ENCODE results near the gene C1orf116.
"Not testable (repeated sequence)": the region's sequence is repeated elsewhere in the genome, so short reads cannot be mapped to it uniquely, and the experiment has no call there.

The C1orf116 gene

DNA sequence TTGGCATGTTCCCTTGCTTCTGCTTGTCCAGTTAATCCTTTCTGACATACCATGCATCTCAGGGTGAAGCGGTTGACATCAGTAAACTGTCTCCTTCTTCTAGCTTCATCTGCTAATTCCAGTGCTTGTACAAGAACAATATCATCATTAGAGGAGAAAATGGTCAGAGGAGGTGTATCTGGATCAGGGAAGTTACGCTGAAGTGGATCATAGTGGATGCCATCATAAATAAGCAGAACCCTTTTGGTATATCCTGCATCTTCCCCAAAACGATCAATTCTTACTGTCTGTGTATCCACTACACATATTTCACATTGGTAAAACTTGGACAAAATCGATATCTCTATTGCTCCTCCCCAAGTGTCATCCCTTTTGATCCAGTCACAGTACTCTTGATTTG lies 16.5 kb upstream of the C1orf116 start:
- no peak overlapping the region for H3K4me3 ChIP-seq (ENCODE audit: low read depth in 1 of 2, low read length in 2 of 2)
- H3K9me3 ChIP-seq (ENCODE audit: low read length), result no peaks in the 10 kb centered on the region
- peaks cover 43% of the 10 kb centered on the region for H3K4me1 ChIP-seq (ENCODE audit: insufficient read depth, low read length)
- no peaks in the 10 kb centered on the region for H3K27me3 ChIP-seq (ENCODE audit: control insufficient read depth in 1 of 2, insufficient read depth in 2 of 2, low read length in 2 of 2)
- H3K27ac ChIP-seq (ENCODE audit: low read depth, low read length), result no peak overlapping the region
- H3K9ac ChIP-seq (ENCODE audit: low read length), result no peak overlapping the region
- H3K36me3 ChIP-seq (ENCODE audit: insufficient read depth, low read length), result peaks cover 18% of the 10 kb centered on the region

- Histone ChIP-seq H3K27me3 (ENCODE audit: control insufficient read depth in 1 of 2, insufficient read depth in 2 of 2, low read length in 2 of 2) (no peaks in the 10 kb centered on the region), H3K4me1 (ENCODE audit: insufficient read depth, low read length) (peaks cover 48% of the 10 kb centered on the region), H3K4me3 (ENCODE audit: low read depth in 1 of 2, low read length in 2 of 2) (no peak overlapping the region), H3K36me3 (ENCODE audit: insufficient read depth, low read length) (peaks cover 23% of the 10 kb centered on the region), H3K9ac (ENCODE audit: low read length) (no peak overlapping the region), H3K27ac (ENCODE audit: low read depth, low read length) (no peak overlapping the region), H3K9me3 (ENCODE audit: low read length) (no peaks in the 10 kb centered on the region)
These were observed 15.5 kb upstream of the C1orf116 start for GRCh38 chr1:207048041-207048440.

- no peaks in the 10 kb centered on the region for H3K27me3 ChIP-seq (ENCODE audit: control insufficient read depth in 1 of 2, insufficient read depth in 2 of 2, low read length in 2 of 2)
- no peak overlapping the region for H3K27ac ChIP-seq (ENCODE audit: low read depth, low read length)
- peaks cover 23% of the 10 kb centered on the region for H3K36me3 ChIP-seq (ENCODE audit: insufficient read depth, low read length)
- H3K4me3 ChIP-seq (ENCODE audit: low read depth in 1 of 2, low read length in 2 of 2), result no peak overlapping the region
- no peak overlapping the region for H3K9ac ChIP-seq (ENCODE audit: low read length)
- no peaks in the 10 kb centered on the region for H3K9me3 ChIP-seq (ENCODE audit: low read length)
- H3K4me1 ChIP-seq (ENCODE audit: insufficient read depth, low read length), result peaks cover 48% of the 10 kb centered on the region
These were observed 14.9 kb upstream of the C1orf116 start for GRCh38 chr1:207047505-207047904.

- Histone ChIP-seq H3K27ac (ENCODE audit: low read depth, low read length) (no peak overlapping the region), H3K36me3 (ENCODE audit: insufficient read depth, low read length) (peaks cover 23% of the 10 kb centered on the region)
These were observed 12.9 kb upstream of the C1orf116 start for GRCh38 chr1:207045453-207045852.

DNA sequence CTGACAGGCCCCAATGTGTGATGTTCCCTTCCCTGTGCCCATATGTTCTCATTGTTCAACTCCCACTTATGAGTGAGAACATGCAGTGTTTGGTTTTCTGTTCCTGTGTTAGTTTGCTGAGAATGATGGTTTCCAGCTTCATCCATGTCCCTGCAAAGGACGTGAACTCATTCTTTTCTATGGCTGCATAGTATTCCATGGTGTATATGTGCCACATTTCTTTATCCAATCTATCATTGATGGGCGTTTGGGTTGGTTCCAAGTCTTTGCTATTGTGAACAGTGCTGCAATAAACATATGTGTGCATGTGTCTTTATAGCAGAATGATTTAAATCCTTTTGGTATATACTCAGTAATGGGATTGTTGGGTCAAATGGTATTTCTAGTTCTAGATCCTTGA lies 8.8 kb upstream of the C1orf116 start:
- not testable (repeated sequence) for H3K4me3 ChIP-seq (ENCODE audit: low read depth in 1 of 2, low read length in 2 of 2); H3K27me3 ChIP-seq (ENCODE audit: control insufficient read depth in 1 of 2, insufficient read depth in 2 of 2, low read length in 2 of 2); H3K27ac ChIP-seq (ENCODE audit: low read depth, low read length); H3K36me3 ChIP-seq (ENCODE audit: insufficient read depth, low read length); H3K9me3 ChIP-seq (ENCODE audit: low read length); H3K9ac ChIP-seq (ENCODE audit: low read length)
- peaks cover 14% of the 10 kb centered on the region for H3K4me1 ChIP-seq (ENCODE audit: insufficient read depth, low read length)

More at GRCh38 chr1:207045453-207045852, 12.9 kb upstream of the C1orf116 start:
- Histone ChIP-seq H3K9me3 (ENCODE audit: low read length) (no peaks in the 10 kb centered on the region), H3K27me3 (ENCODE audit: control insufficient read depth in 1 of 2, insufficient read depth in 2 of 2, low read length in 2 of 2) (no peaks in the 10 kb centered on the region), H3K4me1 (ENCODE audit: insufficient read depth, low read length) (peaks cover 38% of the 10 kb centered on the region), H3K4me3 (ENCODE audit: low read depth in 1 of 2, low read length in 2 of 2) (no peak overlapping the region), H3K9ac (ENCODE audit: low read length) (no peak overlapping the region)

DNA sequence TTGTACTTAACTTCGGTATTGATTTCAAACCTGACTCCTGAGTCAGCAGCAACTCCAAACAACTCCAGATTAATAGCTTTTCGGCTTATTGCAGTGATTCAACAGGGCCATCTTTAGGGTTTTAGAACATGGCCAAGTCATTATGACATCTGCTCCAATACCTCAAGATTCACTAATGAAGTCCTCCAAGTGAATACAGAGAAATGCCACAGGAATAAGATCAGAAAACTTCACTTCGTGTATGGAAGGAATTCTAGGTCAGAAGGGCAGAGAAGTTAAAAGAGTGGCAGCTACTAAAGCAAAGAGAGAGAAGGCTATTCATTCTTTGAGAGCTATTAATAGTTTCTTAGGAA lies 7.6 kb upstream of the C1orf116 start:
- H3K9me3 ChIP-seq (ENCODE audit: low read length), result no peaks in the 10 kb centered on the region
- H3K27me3 ChIP-seq (ENCODE audit: control insufficient read depth in 1 of 2, insufficient read depth in 2 of 2, low read length in 2 of 2), result no peaks in the 10 kb centered on the region
- H3K9ac ChIP-seq (ENCODE audit: low read length), result no peak overlapping the region
- peaks cover 5% of the 10 kb centered on the region for H3K4me1 ChIP-seq (ENCODE audit: insufficient read depth, low read length)
- peaks cover 5% of the 10 kb centered on the region for H3K36me3 ChIP-seq (ENCODE audit: insufficient read depth, low read length)
- H3K4me3 ChIP-seq (ENCODE audit: low read depth in 1 of 2, low read length in 2 of 2), result no peak overlapping the region
- no peak overlapping the region for H3K27ac ChIP-seq (ENCODE audit: low read depth, low read length)

DNA sequence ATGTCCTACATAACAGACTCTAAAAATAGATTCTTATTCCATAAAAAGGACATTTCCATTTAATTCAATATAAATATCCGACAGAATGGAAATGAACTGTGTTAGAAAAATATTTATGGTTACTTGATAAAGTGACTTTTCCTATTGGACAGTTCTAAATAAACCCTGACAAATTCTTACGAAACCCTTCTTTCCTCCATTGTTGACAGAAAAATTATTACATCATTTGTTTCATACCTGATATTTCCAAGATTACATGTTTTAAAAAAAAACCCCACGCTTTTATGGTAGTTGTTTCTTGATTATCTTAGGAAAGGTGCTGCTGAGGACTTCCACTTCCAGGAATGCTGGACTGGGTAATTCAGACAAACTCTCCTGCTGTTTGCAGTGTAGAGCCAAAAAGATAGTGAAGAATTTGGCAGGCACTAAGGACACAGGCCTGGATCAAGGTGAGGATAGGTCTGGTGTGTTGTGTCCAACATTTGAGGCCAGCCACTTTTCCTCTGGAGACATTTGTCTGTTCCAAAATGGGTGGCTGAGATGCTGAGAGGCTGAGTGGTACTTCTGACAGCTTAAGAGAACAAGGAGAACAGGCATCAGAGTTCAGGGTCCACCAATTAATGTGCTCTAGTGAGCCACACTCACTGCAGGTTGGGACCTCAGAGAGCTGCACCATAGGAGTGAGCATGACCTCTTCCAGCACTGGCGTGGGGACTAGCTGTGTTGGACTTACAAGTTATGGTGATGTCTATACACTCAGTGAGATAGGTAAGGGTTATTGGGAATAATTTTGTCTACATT lies 7.0 kb upstream of the C1orf116 start:
- H3K9ac ChIP-seq (ENCODE audit: low read length), result no peak overlapping the region
- H3K27ac ChIP-seq (ENCODE audit: low read depth, low read length), result no peak overlapping the region
- H3K4me3 ChIP-seq (ENCODE audit: low read depth in 1 of 2, low read length in 2 of 2), result no peak overlapping the region
- no peaks in the 10 kb centered on the region for H3K9me3 ChIP-seq (ENCODE audit: low read length)
- H3K27me3 ChIP-seq (ENCODE audit: control insufficient read depth in 1 of 2, insufficient read depth in 2 of 2, low read length in 2 of 2), result no peaks in the 10 kb centered on the region
- H3K4me1 ChIP-seq (ENCODE audit: insufficient read depth, low read length), result peaks cover 5% of the 10 kb centered on the region
- peaks cover 5% of the 10 kb centered on the region for H3K36me3 ChIP-seq (ENCODE audit: insufficient read depth, low read length)

GRCh38 chr1:207036865-207037264 lies 4.3 kb upstream of the C1orf116 start:
- Histone ChIP-seq H3K9me3 (ENCODE audit: low read length) (no peaks in the 10 kb centered on the region), H3K4me1 (ENCODE audit: insufficient read depth, low read length) (no peaks in the 10 kb centered on the region), H3K36me3 (ENCODE audit: insufficient read depth, low read length) (no peaks in the 10 kb centered on the region), H3K27me3 (ENCODE audit: control insufficient read depth in 1 of 2, insufficient read depth in 2 of 2, low read length in 2 of 2) (no peaks in the 10 kb centered on the region), H3K9ac (ENCODE audit: low read length) (no peak overlapping the region), H3K27ac (ENCODE audit: low read depth, low read length) (no peak overlapping the region), H3K4me3 (ENCODE audit: low read depth in 1 of 2, low read length in 2 of 2) (no peak overlapping the region)

DNA sequence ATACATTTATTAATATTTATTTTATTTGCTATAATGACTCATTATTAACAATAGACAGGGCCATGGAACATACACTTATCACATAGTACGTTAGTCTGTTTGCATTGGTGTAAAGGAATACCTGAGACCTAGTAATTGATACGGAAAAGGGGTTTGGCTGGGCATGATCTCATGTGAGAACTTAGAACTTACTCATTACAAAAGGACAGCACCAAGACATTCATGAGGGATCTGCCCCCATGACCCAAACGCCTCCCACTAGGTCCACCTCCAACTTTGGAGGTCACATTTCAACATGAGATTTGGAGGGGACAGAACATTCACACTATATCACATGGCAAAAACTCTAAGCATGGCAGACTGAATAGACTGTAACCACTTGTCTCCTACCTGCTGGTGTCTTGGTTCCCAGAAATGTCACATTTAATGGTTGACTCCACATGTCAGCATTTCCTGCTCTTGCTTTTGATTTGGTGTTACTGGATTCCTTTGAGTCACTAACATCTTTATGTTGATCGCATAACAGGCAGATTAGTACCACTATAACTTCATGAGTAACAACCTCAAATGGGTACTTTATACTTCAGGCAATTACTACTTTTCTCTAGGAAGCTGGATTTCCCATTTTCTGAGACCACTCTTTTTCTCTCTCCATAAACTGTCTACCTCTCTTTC lies 3.5 kb upstream of the C1orf116 start:
- Histone ChIP-seq H3K4me3 (ENCODE audit: low read depth in 1 of 2, low read length in 2 of 2) (no peak overlapping the region), H3K9ac (ENCODE audit: low read length) (no peak overlapping the region), H3K9me3 (ENCODE audit: low read length) (no peaks in the 10 kb centered on the region), H3K36me3 (ENCODE audit: insufficient read depth, low read length) (no peaks in the 10 kb centered on the region), H3K27me3 (ENCODE audit: control insufficient read depth in 1 of 2, insufficient read depth in 2 of 2, low read length in 2 of 2) (peaks cover 0 to 5% of the 10 kb centered on the region in 2 donors), H3K4me1 (ENCODE audit: insufficient read depth, low read length) (no peaks in the 10 kb centered on the region), H3K27ac (ENCODE audit: low read depth, low read length) (no peak overlapping the region)

DNA sequence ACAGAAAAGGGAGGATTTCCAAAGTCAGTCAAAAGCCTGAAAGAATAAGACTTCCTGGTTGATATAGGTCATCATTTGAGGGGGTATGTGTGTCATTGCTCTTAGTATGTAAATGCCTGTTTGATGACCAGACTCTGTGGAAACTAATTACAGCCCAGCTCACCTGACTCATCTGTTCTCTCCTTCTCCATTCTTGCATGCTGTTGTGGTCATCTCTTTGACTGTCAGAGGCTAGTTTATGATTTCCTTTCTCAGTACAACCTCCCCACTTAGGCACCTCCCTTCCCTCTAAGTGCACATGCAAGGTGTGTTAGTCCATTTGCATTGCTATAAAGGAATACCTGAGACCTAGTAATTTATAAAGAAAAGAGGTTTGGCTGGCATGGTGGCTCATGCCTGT lies 2.4 kb upstream of the C1orf116 start:
- no peak overlapping the region for H3K27ac ChIP-seq (ENCODE audit: low read depth, low read length)
- H3K9ac ChIP-seq (ENCODE audit: low read length), result no peak overlapping the region
- H3K9me3 ChIP-seq (ENCODE audit: low read length), result no peaks in the 10 kb centered on the region
- no peaks in the 10 kb centered on the region for H3K36me3 ChIP-seq (ENCODE audit: insufficient read depth, low read length)
- peaks cover 5 to 9% of the 10 kb centered on the region in 2 donors for H3K27me3 ChIP-seq (ENCODE audit: control insufficient read depth in 1 of 2, insufficient read depth in 2 of 2, low read length in 2 of 2)
- no peak overlapping the region for H3K4me3 ChIP-seq (ENCODE audit: low read depth in 1 of 2, low read length in 2 of 2)
- no peaks in the 10 kb centered on the region for H3K4me1 ChIP-seq (ENCODE audit: insufficient read depth, low read length)

DNA sequence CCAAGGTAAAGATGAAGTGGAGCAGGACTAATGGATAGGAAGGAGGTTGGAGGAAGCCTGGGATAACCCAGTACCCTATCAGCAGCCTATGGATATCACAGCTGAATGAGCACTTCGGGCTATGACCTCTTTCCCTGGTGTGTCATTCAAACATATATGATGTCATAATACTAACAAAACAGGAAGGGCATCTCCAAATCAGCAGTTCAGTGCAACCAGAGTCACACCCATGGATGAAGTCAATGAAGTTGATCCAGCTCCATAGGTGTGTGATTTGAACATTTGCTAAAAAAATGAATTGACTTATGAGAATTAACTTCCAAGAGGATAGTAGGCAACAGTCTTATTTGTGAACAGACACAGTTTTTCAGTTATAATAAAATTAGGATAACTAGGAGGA lies 1.7 kb upstream of the C1orf116 start:
- H3K27me3 ChIP-seq (ENCODE audit: control insufficient read depth in 1 of 2, insufficient read depth in 2 of 2, low read length in 2 of 2), result peaks cover 5 to 9% of the 10 kb centered on the region in 2 donors
- H3K27ac ChIP-seq (ENCODE audit: low read depth, low read length), result no peak overlapping the region
- no peaks in the 10 kb centered on the region for H3K9me3 ChIP-seq (ENCODE audit: low read length)
- no peaks in the 10 kb centered on the region for H3K4me1 ChIP-seq (ENCODE audit: insufficient read depth, low read length)
- H3K4me3 ChIP-seq (ENCODE audit: low read depth in 1 of 2, low read length in 2 of 2), result no peak overlapping the region
- no peaks in the 10 kb centered on the region for H3K36me3 ChIP-seq (ENCODE audit: insufficient read depth, low read length)
- H3K9ac ChIP-seq (ENCODE audit: low read length), result no peak overlapping the region

- Histone ChIP-seq H3K27ac (ENCODE audit: low read depth, low read length) (no peak overlapping the region), H3K36me3 (ENCODE audit: insufficient read depth, low read length) (no peaks in the 10 kb centered on the region), H3K4me3 (ENCODE audit: low read depth in 1 of 2, low read length in 2 of 2) (no peak overlapping the region), H3K9ac (ENCODE audit: low read length) (no peak overlapping the region), H3K4me1 (ENCODE audit: insufficient read depth, low read length) (no peaks in the 10 kb centered on the region), H3K9me3 (ENCODE audit: low read length) (no peaks in the 10 kb centered on the region), H3K27me3 (ENCODE audit: control insufficient read depth in 1 of 2, insufficient read depth in 2 of 2, low read length in 2 of 2) (peaks cover 5 to 9% of the 10 kb centered on the region in 2 donors)
These were observed 746 bp upstream of the C1orf116 start for GRCh38 chr1:207033302-207033701.
